Measurements from ENCODE around the gene HEXD.

- TF ChIP-seq POLR2A (IDR thresholded peaks at IDR 0.05) (no peak), CTCF (IDR thresholded peaks at IDR 0.05) (no peak), POLR2AphosphoS5 (IDR thresholded peaks at IDR 0.05) (no peak), EP300 (IDR thresholded peaks at IDR 0.05) (no peak)
Observed at GRCh38 chr17:82374626-82375331, 43.4 kb upstream of the HEXD start.
